Body of pancreas (tissue), 4 donors: ENCODE measurements around the gene PGF.

Source experiments
- POLR2A ChIP-seq, 3 donors: fragments of 450-650 bp; IDR thresholded peaks; one replicate each; pipeline ENCODE4 v1.6.1; 2016; ENCODE audit warnings: antibody characterized with exemption in 3 of 3, mild to moderate bottlenecking in 2 of 3
- TF ChIP-seq, protein P1 (sequence below), 7 experiments: fragments of 450-650 bp in 4 of 7; fragments of 200-600 bp in 3 of 7; sonication (generic) in 3 of 7; IDR thresholded peaks; one replicate each; pipeline ENCODE4 v1.5.1; 2016 to 2019; ENCODE audit warnings: antibody characterized with exemption in 7 of 7

DNA sequence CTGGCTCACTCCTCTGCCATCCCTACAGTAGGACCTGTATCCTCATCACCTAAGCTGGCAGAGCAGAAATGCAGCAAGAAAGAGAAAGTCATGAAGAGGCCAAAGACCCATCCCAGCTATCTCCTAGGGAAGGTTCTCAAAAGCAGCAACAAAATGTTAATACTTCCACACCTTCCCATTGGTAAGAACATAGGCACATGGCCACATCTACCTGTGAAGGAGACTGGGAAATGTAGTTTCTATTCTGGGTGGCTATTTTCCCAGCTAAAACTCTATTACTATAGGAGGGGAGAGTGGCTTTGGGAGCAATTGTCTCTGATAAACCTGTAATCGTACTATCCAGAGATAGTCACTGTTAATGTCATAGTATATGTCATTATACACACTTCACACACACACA is 33.6 kb upstream of the PGF start:
- TF ChIP-seq, protein P1, sequence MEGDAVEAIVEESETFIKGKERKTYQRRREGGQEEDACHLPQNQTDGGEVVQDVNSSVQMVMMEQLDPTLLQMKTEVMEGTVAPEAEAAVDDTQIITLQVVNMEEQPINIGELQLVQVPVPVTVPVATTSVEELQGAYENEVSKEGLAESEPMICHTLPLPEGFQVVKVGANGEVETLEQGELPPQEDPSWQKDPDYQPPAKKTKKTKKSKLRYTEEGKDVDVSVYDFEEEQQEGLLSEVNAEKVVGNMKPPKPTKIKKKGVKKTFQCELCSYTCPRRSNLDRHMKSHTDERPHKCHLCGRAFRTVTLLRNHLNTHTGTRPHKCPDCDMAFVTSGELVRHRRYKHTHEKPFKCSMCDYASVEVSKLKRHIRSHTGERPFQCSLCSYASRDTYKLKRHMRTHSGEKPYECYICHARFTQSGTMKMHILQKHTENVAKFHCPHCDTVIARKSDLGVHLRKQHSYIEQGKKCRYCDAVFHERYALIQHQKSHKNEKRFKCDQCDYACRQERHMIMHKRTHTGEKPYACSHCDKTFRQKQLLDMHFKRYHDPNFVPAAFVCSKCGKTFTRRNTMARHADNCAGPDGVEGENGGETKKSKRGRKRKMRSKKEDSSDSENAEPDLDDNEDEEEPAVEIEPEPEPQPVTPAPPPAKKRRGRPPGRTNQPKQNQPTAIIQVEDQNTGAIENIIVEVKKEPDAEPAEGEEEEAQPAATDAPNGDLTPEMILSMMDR (IDR thresholded peaks at IDR 0.05) = no peak
- TF ChIP-seq POLR2A (IDR thresholded peaks at IDR 0.05) = no peak
